BE2C (cell line): ENCODE measurements around the gene FBXL13.

Experiments
- DNase-seq: peaks from one replicate; pipeline ENCODE4 v3.0.0-alpha.2; 2020
- H3K27me3 ChIP-seq: fragments of 250-450 bp; sonication (Bioruptor Pico); 2 replicates; pipeline ENCODE4 v1.5.1; 2020; ENCODE audit warnings: mild to moderate bottlenecking
- H3K36me3 ChIP-seq: fragments of 250-450 bp; sonication (Bioruptor Pico); 2 replicates; pipeline ENCODE4 v1.5.1; 2020; ENCODE audit warnings: mild to moderate bottlenecking
- H3K4me1 ChIP-seq: fragments of 250-450 bp; sonication (Bioruptor Pico); 2 replicates; pipeline ENCODE4 v1.5.1; 2020
- H3K4me3 ChIP-seq: 2 replicates; pipeline ENCODE4 v1.5.1; 2011; ENCODE audit warnings: low read depth, low read length
- H3K9me3 ChIP-seq: fragments of 250-450 bp; sonication (Bioruptor Pico); 2 replicates; pipeline ENCODE4 v1.5.1; 2020
- TF ChIP-seq, protein P1 (sequence below): IDR thresholded peaks from 2 replicates; pipeline ENCODE4 v1.5.1; 2012; ENCODE audit warnings: mild to moderate bottlenecking, low read depth, low read length

Gene FBXL13

DNA sequence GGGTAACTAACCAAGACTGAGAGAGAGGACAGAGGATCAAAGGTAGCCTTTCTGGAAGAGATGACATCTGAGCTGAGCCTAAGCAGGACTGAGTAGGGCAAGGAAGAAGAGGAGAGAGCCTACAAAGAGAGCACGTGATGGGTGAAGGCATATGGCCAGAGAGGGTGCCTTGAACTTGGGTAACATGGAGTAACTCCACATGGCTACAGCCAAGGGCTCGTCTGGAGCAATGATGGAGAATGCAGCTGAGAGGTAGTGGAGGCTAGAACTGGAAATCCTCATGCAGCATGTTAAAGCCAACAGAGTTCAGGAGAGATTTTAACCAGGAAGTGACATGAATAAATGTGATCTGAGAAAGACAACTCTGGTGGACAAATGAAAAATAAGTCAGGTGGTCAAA, 84.0 kb downstream of the FBXL13 start:
- Histone ChIP-seq H3K4me3 (no peak overlapping the region), H3K9me3 (no peaks in the 10 kb centered on the region), H3K27me3 (no peaks in the 10 kb centered on the region), H3K4me1 (peaks cover 4% of the 10 kb centered on the region), H3K36me3 (no peaks in the 10 kb centered on the region)
- TF ChIP-seq, protein P1, sequence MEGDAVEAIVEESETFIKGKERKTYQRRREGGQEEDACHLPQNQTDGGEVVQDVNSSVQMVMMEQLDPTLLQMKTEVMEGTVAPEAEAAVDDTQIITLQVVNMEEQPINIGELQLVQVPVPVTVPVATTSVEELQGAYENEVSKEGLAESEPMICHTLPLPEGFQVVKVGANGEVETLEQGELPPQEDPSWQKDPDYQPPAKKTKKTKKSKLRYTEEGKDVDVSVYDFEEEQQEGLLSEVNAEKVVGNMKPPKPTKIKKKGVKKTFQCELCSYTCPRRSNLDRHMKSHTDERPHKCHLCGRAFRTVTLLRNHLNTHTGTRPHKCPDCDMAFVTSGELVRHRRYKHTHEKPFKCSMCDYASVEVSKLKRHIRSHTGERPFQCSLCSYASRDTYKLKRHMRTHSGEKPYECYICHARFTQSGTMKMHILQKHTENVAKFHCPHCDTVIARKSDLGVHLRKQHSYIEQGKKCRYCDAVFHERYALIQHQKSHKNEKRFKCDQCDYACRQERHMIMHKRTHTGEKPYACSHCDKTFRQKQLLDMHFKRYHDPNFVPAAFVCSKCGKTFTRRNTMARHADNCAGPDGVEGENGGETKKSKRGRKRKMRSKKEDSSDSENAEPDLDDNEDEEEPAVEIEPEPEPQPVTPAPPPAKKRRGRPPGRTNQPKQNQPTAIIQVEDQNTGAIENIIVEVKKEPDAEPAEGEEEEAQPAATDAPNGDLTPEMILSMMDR, result no peak
- DNase-seq, result no peak

DNA sequence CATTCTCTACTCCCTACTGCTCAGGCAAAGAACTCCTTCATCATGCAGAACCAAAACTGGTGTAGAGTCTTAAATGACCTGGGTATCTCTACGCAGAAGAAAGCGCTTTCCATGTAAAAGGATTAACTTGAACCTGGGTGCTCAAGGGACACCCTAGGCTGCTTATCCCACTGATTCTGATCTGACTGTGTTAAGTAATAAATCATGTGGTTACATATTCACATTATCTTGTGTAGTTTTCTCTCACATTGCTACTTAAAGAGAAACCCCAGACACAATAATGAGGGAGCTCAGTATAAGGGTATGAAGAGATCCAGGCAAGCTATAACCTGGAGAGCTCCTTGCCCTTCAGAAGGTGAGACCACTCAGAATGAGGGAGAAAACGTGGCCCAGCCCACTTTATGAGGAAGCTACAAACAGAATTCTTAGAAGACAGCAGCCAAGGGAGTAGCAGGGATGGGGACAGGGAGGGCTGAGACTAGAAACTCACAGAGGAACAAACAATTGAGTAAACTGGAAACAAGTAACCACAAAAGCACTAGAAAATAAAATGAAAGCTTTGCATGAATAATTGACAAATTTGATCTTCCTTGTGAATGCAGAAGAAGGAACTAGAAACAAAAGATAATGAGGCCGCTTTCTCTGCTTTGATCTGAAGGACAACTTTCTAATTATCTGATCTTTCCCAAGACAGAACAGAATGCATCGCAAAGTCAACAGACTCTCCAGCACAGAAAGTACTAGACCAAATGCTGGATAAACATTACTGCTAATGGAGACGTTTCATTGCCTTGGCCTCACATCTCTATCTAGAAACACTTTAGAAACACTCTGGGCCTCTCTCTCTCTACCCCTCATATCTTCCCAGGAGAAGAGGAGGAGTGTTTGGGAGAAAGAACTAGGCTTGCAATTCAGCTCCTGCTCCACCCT, 85.7 kb downstream of the FBXL13 start:
- TF ChIP-seq, protein P1, result no peak
- no peak overlapping the region for H3K4me3 ChIP-seq
- no peaks in the 10 kb centered on the region for H3K27me3 ChIP-seq
- peaks cover 4% of the 10 kb centered on the region for H3K4me1 ChIP-seq
- no peak for DNase-seq
- no peaks in the 10 kb centered on the region for H3K9me3 ChIP-seq
- no peaks in the 10 kb centered on the region for H3K36me3 ChIP-seq

DNA sequence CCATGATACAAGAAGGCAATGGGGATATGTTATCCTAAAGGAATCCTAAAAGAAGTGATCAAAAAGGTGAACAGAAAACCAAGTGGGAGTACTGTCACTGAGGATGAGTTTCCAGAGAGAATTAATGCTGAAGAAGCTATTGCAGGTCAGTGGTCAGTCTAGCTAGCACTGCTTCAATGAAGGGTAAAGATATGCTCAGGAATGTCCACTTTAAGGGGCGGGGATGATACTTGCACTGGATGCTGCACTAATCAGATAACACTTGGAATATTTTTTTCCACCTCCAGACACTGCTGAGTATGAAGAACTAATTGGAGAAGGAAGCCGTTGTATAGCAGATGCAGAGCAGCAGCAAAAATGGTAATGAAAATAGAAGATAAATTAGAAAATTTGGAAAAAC, 86.5 kb downstream of the FBXL13 start:
- Histone ChIP-seq H3K9me3 (no peaks in the 10 kb centered on the region), H3K27me3 (no peaks in the 10 kb centered on the region), H3K4me1 (peaks cover 4% of the 10 kb centered on the region), H3K36me3 (no peaks in the 10 kb centered on the region), H3K4me3 (no peak overlapping the region)
- DNase-seq, result no peak
- TF ChIP-seq, protein P1, result no peak

DNA sequence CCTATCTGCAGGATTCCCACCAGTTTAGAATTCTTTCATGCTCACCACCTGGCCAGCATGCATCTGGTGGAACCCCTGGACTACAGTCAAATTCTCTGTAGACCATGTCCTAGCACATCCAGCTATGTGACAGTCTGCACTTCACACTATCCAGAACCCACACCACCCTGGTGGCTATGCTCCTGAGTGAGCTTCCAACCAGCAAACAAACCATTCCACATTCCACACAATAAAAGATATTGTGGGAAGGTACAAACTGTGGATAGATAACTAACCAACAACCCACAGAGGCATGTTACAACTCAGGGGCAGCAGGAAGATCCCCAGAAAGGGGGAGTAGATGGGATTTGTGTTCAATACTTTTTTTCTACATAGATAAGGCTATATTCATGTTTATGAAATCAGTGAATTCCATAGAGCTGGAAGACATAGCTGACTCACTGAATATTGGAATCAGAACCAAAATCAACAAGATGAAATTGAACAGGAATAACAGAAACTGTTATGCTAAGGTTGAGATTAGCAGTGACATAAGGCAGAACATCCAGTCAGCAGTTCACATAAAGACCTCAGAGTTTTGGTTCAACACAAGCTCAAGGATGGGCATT, 89.3 kb downstream of the FBXL13 start:
- no peaks in the 10 kb centered on the region for H3K9me3 ChIP-seq
- no peaks in the 10 kb centered on the region for H3K36me3 ChIP-seq
- TF ChIP-seq, protein P1, result no peak
- no peaks in the 10 kb centered on the region for H3K27me3 ChIP-seq
- no peaks in the 10 kb centered on the region for H3K4me1 ChIP-seq
- no peak overlapping the region for H3K4me3 ChIP-seq
- DNase-seq, result no peak

DNA sequence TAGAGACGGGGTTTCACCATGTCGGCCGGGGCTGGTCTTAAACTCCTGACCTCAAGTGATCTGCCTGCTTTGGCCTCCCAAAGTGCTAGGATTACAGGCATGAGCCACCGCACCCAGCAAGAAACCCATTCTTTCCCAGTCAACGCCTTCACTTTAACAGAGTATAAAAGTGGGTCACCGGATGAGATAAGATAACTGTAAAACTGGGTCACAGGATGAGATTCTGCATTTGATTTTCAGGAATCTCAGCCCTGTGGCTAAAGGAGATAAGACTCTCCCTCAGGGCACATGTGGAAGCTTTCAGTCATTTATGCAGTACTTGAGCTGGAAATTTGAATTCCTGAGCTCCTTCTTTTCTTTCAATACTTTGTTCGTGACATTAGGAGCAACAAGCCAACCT, 91.0 kb downstream of the FBXL13 start:
- no peaks in the 10 kb centered on the region for H3K4me1 ChIP-seq
- no peak for DNase-seq
- H3K4me3 ChIP-seq, result no peak overlapping the region
- H3K27me3 ChIP-seq, result no peaks in the 10 kb centered on the region
- no peaks in the 10 kb centered on the region for H3K9me3 ChIP-seq
- H3K36me3 ChIP-seq, result no peaks in the 10 kb centered on the region
- TF ChIP-seq, protein P1, result no peak

DNA sequence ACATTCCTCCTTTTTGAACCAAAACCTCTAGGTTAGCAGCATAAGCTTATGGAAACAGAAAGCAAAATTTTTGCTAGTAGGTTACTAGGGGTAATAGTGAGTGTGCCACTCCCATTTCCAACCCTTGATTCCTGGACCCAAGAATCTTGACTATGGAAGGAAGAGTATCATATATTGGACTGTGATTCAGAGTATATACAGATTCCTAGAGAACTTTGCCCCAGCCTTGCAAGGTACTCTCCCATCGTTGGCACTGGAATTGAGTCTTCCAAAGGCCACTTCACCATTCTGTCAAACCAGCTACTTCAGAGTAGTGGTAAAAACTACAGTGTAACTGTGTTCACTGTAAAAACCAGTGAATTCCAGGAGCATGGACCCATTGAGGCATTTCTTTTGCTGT, 92.4 kb downstream of the FBXL13 start:
- H3K27me3 ChIP-seq, result no peaks in the 10 kb centered on the region
- TF ChIP-seq, protein P1, result no peak
- DNase-seq, result no peak
- H3K9me3 ChIP-seq, result no peaks in the 10 kb centered on the region
- H3K36me3 ChIP-seq, result no peaks in the 10 kb centered on the region
- no peaks in the 10 kb centered on the region for H3K4me1 ChIP-seq
- no peak overlapping the region for H3K4me3 ChIP-seq
